HG03521 (cell line): ENCODE data around the gene PTK6.

Source experiments
- ATAC-seq: cut with Tn5 transposase; IDR thresholded peaks from one replicate; pipeline ENCODE4 v1.9.1; 2021; ENCODE audit warnings: mild to moderate bottlenecking, moderate library complexity; ENCODE audit not compliant: unreplicated experiment

Gene PTK6

GRCh38 chr20:63532449-63532971 lies 4.7 kb downstream of the PTK6 start:
- ATAC-seq: no peak

GRCh38 chr20:63531686-63532448 lies 5.3 kb downstream of the PTK6 start:
- no peak for ATAC-seq

GRCh38 chr20:63530788-63531160 lies 6.4 kb downstream of the PTK6 start:
- ATAC-seq: no peak

GRCh38 chr20:63529861-63530787 lies 7.1 kb downstream of the PTK6 start:
- no peak for ATAC-seq

- no peak for ATAC-seq
These were observed 7.9 kb downstream of the PTK6 start for GRCh38 chr20:63529180-63529860.

- ATAC-seq: no peak
These were observed 10.0 kb downstream of the PTK6 start for GRCh38 chr20:63527184-63527583.

- ATAC-seq: no peak
These were observed 11.2 kb downstream of the PTK6 start for GRCh38 chr20:63525971-63526370.

GRCh38 chr20:63525185-63525584 lies 12.0 kb downstream of the PTK6 start:
- ATAC-seq: no peak

- no peak for ATAC-seq
These were observed 14.1 kb downstream of the PTK6 start for GRCh38 chr20:63522981-63523611.

GRCh38 chr20:63522091-63522868 lies 14.9 kb downstream of the PTK6 start:
- no peak for ATAC-seq

GRCh38 chr20:63521602-63522001 lies 15.6 kb downstream of the PTK6 start:
- ATAC-seq: no peak

GRCh38 chr20:63520934-63521601 lies 16.1 kb downstream of the PTK6 start:
- ATAC-seq: peak; percentile 26

- ATAC-seq: peak; percentile 73
These were observed 16.7 kb downstream of the PTK6 start, which contains the start of gene PPDPF for GRCh38 chr20:63520504-63520933. Gene PPDPF (plus strand): TSS chr20:63520765. CDS start chr20:63521309, 544 bp downstream.

GRCh38 chr20:63519668-63520503 lies 17.3 kb downstream of the PTK6 start:
- peak; percentile 25 for ATAC-seq

GRCh38 chr20:63518946-63519667 lies 18.1 kb downstream of the PTK6 start:
- no peak for ATAC-seq

- ATAC-seq: no peak
These were observed 18.8 kb downstream of the PTK6 start for GRCh38 chr20:63518351-63518861.
